Hepatocyte (in vitro differentiated cells): ENCODE measurements around the gene KLHDC9. TPM values are rescaled to one million over a fixed set of nuclear protein-coding genes. Genes with fewer than 3 reads are reported as not detected.
A peak's percentile ranks its signal among the peaks of the same experiment; 100 is the strongest.

Experiments used
- DNase-seq: peaks from one replicate; pipeline ENCODE4 v3.0.0-alpha.2; 2016; ENCODE audit warnings: low spot score
- H2AFZ ChIP-seq: fragments of 200-600 bp; sonication (generic); 2 replicates; pipeline ENCODE4 v1.6.0; 2016; ENCODE audit warnings: antibody characterized with exemption, mild to moderate bottlenecking
- H3K27ac ChIP-seq: fragments of 200-600 bp; sonication (generic); 2 replicates; pipeline ENCODE4 v1.5.1; 2016; ENCODE audit warnings: mild to moderate bottlenecking
- H3K27me3 ChIP-seq: fragments of 200-600 bp; sonication (generic); 2 replicates; pipeline ENCODE4 v1.6.1; 2016
- H3K36me3 ChIP-seq: fragments of 200-600 bp; sonication (generic); replicated peaks from 2 replicates; pipeline ENCODE4 v1.5.1; 2016; ENCODE audit warnings: low read depth; ENCODE audit not compliant: insufficient read depth
- H3K4me1 ChIP-seq: fragments of 200-600 bp; sonication (generic); 2 replicates; pipeline ENCODE4 v1.5.1; 2016; ENCODE audit warnings: mild to moderate bottlenecking, moderate library complexity; ENCODE audit not compliant: insufficient read depth
- H3K4me2 ChIP-seq: fragments of 200-600 bp; sonication (generic); 2 replicates; pipeline ENCODE4 v1.6.0; 2016
- H3K4me3 ChIP-seq: fragments of 200-600 bp; sonication (generic); 2 replicates; pipeline ENCODE4 v1.5.1; 2016; ENCODE audit warnings: mild to moderate bottlenecking
- H3K79me2 ChIP-seq: fragments of 200-600 bp; sonication (generic); 2 replicates; pipeline ENCODE4 v1.6.0; 2017; ENCODE audit warnings: mild to moderate bottlenecking
- H3K9me2 ChIP-seq: fragments of 200-600 bp; sonication (generic); replicated peaks from 2 replicates; pipeline ENCODE4 v1.6.0; 2017; ENCODE audit warnings: mild to moderate bottlenecking; ENCODE audit not compliant: insufficient read depth
- H3K9me3 ChIP-seq: fragments of 200-600 bp; sonication (generic); 2 replicates; pipeline ENCODE4 v1.5.1; 2016; ENCODE audit warnings: low read depth, mild to moderate bottlenecking
- H4K20me1 ChIP-seq: fragments of 200-600 bp; sonication (generic); 2 replicates; pipeline ENCODE4 v1.6.0; 2016; ENCODE audit warnings: mild to moderate bottlenecking; ENCODE audit not compliant: insufficient read depth, poor library complexity, severe bottlenecking
- EZH2 ChIP-seq: fragments of 200-600 bp; sonication (generic); IDR thresholded peaks from 2 replicates; pipeline ENCODE4 v1.6.1; 2016; ENCODE audit warnings: antibody characterized with exemption, mild to moderate bottlenecking, borderline replicate concordance
- EZH2phosphoT487 ChIP-seq: fragments of 200-600 bp; sonication (generic); IDR thresholded peaks from one replicate; pipeline ENCODE4 v1.6.1; 2018; ENCODE audit warnings: antibody characterized with exemption, mild to moderate bottlenecking, low read depth, moderate library complexity; ENCODE audit not compliant: unreplicated experiment, severe bottlenecking
- WGBS: methylation state at CpG from one replicate; pipeline ENCODE4 v1.1.6; 2016; ENCODE audit warnings: low lambda C conversion rate; ENCODE audit errors: missing lambda C conversion rate; 5-methylcytosine and 5-hydroxymethylcytosine counted together
- polyA plus RNA-seq: library from polyadenylated mRNA; unstranded; fragments of >200 nt; fragmentation: Nextera tagmentation; extraction: Ambion mirVana; gene quantifications from 2 replicates; pipeline ENCODE4 v1.2.1, GENCODE V29; 2016
- total RNA-seq: library from RNA; depleted of rRNA; stranded (reverse); fragments of >200 nt; gene quantifications from 2 replicates; pipeline ENCODE4 v1.2.3, GENCODE V29; 2014
- TF ChIP-seq, protein P1 (sequence below): fragments of 200-600 bp; sonication (generic); IDR thresholded peaks from 2 replicates; pipeline ENCODE4 v1.5.1; 2016; ENCODE audit warnings: antibody characterized with exemption, mild to moderate bottlenecking; ENCODE audit not compliant: poor library complexity

Gene KLHDC9
- total and polyA plus RNA-seq, 2 experiments from 2014 or later = 1.4 to 7.4 TPM

- Histone ChIP-seq H3K27ac (no peak overlapping the region), H3K9me2 (no peaks in the 10 kb centered on the region), H3K4me3 (no peak overlapping the region), H3K27me3 (no peaks in the 10 kb centered on the region), H4K20me1 (no peaks in the 10 kb centered on the region), H3K9me3 (no peaks in the 10 kb centered on the region), H3K4me2 (no peak overlapping the region), H3K36me3 (no peaks in the 10 kb centered on the region), H2AFZ (no peak overlapping the region), H3K4me1 (no peaks in the 10 kb centered on the region), H3K79me2 (no peaks in the 10 kb centered on the region)
- peak; percentile 1 for DNase-seq
- TF ChIP-seq EZH2phosphoT487 (no peak), EZH2 (no peak)
- TF ChIP-seq, protein P1, sequence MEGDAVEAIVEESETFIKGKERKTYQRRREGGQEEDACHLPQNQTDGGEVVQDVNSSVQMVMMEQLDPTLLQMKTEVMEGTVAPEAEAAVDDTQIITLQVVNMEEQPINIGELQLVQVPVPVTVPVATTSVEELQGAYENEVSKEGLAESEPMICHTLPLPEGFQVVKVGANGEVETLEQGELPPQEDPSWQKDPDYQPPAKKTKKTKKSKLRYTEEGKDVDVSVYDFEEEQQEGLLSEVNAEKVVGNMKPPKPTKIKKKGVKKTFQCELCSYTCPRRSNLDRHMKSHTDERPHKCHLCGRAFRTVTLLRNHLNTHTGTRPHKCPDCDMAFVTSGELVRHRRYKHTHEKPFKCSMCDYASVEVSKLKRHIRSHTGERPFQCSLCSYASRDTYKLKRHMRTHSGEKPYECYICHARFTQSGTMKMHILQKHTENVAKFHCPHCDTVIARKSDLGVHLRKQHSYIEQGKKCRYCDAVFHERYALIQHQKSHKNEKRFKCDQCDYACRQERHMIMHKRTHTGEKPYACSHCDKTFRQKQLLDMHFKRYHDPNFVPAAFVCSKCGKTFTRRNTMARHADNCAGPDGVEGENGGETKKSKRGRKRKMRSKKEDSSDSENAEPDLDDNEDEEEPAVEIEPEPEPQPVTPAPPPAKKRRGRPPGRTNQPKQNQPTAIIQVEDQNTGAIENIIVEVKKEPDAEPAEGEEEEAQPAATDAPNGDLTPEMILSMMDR = no peak
- WGBS = 87% methylated on average over 12 of the region's 12 CpGs
Measured at GRCh38 chr1:161074676-161075368, 23.3 kb upstream of the KLHDC9 start.

GRCh38 chr1:161076410-161076809, 21.8 kb upstream of the KLHDC9 start:
- no peak for DNase-seq
- Histone ChIP-seq H3K4me3 (no peak overlapping the region), H3K27me3 (no peaks in the 10 kb centered on the region), H3K9me2 (no peaks in the 10 kb centered on the region), H3K9me3 (no peaks in the 10 kb centered on the region), H2AFZ (no peak overlapping the region), H4K20me1 (no peaks in the 10 kb centered on the region), H3K4me2 (no peak overlapping the region), H3K27ac (no peak overlapping the region), H3K79me2 (no peaks in the 10 kb centered on the region), H3K4me1 (no peaks in the 10 kb centered on the region), H3K36me3 (no peaks in the 10 kb centered on the region)
- TF ChIP-seq, protein P1 = no peak
- TF ChIP-seq EZH2phosphoT487 (no peak), EZH2 (no peak)

DNA sequence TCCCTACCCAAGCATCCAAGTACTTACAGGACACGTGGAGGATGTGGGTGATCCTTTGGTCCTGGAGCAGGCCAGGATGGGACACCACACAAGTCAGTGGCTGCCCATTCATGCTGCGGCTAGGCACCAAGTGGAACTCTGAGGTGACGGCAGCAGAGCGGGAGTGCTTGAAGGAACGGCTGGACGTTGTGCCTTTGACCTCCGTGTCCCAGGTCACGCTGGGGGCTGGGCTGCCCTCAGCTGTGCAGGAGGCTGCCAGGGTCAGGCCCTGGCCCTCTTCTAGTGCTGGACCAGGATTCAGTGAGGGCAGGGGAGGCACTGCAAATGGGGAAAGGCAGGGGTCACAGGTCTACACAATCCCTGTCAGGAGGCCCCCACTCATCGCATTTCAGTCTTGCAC, 20.7 kb upstream of the KLHDC9 start:
- Histone ChIP-seq H3K4me3 (no peak overlapping the region), H3K9me2 (no peaks in the 10 kb centered on the region), H3K4me2 (no peak overlapping the region), H3K36me3 (no peaks in the 10 kb centered on the region), H3K9me3 (no peaks in the 10 kb centered on the region), H3K27me3 (no peaks in the 10 kb centered on the region), H3K4me1 (peaks cover 3% of the 10 kb centered on the region), H4K20me1 (no peaks in the 10 kb centered on the region), H3K79me2 (no peaks in the 10 kb centered on the region), H2AFZ (no peak overlapping the region), H3K27ac (no peak overlapping the region)
- 78% methylated on average over 9 of the region's 9 CpGs for WGBS
- TF ChIP-seq EZH2 = no peak
- TF ChIP-seq EZH2phosphoT487 = no peak
- TF ChIP-seq, protein P1 = no peak
- no peak for DNase-seq
